WERI-Rb-1 (cell line): ENCODE data around the gene NDUFA13.

ENCODE experiments used
- DNase-seq: peaks from one replicate; pipeline ENCODE4 v3.0.0-alpha.2; 2020
- H3K27ac ChIP-seq: fragments of 250-450 bp; sonication (Bioruptor Pico); 2 replicates; pipeline ENCODE4 v1.5.1; 2020; ENCODE audit warnings: mild to moderate bottlenecking, moderate library complexity
- H3K27me3 ChIP-seq: fragments of 250-450 bp; sonication (Bioruptor Pico); 2 replicates; pipeline ENCODE4 v1.5.1; 2021; ENCODE audit warnings: mild to moderate bottlenecking, low read depth, moderate library complexity; ENCODE audit not compliant: insufficient read depth, severe bottlenecking
- H3K36me3 ChIP-seq: fragments of 250-450 bp; sonication (Bioruptor Pico); 2 replicates; pipeline ENCODE4 v1.5.1; 2020; ENCODE audit warnings: mild to moderate bottlenecking, moderate library complexity
- H3K4me3 ChIP-seq: 2 replicates; pipeline ENCODE4 v1.5.1; 2011; ENCODE audit warnings: low read depth, mild to moderate bottlenecking, control low read depth, low read length
- H3K9me3 ChIP-seq: fragments of 250-450 bp; sonication (Bioruptor Pico); 2 replicates; pipeline ENCODE4 v1.5.1; 2021; ENCODE audit warnings: mild to moderate bottlenecking, moderate library complexity; ENCODE audit not compliant: severe bottlenecking
- TF ChIP-seq, protein P1 (sequence below): IDR thresholded peaks from 2 replicates; pipeline ENCODE4 v1.5.1; 2011; ENCODE audit warnings: low read depth, mild to moderate bottlenecking, control low read depth, inconsistent platforms, low read length

Gene NDUFA13

DNA sequence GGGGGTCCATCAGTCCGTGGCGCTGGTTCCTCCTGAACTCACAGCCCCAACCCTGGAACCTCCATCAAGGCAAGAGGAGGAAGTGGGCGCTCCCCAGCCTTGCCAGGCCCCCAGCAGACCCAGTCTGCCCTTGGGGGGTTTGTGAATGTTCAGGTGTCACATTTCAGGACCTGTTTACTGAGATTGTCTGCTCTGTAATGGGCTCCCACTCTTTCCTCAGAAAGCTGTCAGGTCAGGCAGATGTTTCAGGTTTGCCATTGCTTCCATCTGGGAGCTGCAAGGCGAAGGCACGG, 30.1 kb upstream of the NDUFA13 start:
- no peak for DNase-seq
- Histone ChIP-seq H3K4me3 (no peak overlapping the region), H3K27ac (no peak overlapping the region), H3K9me3 (no peaks in the 10 kb centered on the region), H3K27me3 (no peaks in the 10 kb centered on the region), H3K36me3 (peaks cover 12% of the 10 kb centered on the region)
- TF ChIP-seq, protein P1, sequence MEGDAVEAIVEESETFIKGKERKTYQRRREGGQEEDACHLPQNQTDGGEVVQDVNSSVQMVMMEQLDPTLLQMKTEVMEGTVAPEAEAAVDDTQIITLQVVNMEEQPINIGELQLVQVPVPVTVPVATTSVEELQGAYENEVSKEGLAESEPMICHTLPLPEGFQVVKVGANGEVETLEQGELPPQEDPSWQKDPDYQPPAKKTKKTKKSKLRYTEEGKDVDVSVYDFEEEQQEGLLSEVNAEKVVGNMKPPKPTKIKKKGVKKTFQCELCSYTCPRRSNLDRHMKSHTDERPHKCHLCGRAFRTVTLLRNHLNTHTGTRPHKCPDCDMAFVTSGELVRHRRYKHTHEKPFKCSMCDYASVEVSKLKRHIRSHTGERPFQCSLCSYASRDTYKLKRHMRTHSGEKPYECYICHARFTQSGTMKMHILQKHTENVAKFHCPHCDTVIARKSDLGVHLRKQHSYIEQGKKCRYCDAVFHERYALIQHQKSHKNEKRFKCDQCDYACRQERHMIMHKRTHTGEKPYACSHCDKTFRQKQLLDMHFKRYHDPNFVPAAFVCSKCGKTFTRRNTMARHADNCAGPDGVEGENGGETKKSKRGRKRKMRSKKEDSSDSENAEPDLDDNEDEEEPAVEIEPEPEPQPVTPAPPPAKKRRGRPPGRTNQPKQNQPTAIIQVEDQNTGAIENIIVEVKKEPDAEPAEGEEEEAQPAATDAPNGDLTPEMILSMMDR: no peak

DNA sequence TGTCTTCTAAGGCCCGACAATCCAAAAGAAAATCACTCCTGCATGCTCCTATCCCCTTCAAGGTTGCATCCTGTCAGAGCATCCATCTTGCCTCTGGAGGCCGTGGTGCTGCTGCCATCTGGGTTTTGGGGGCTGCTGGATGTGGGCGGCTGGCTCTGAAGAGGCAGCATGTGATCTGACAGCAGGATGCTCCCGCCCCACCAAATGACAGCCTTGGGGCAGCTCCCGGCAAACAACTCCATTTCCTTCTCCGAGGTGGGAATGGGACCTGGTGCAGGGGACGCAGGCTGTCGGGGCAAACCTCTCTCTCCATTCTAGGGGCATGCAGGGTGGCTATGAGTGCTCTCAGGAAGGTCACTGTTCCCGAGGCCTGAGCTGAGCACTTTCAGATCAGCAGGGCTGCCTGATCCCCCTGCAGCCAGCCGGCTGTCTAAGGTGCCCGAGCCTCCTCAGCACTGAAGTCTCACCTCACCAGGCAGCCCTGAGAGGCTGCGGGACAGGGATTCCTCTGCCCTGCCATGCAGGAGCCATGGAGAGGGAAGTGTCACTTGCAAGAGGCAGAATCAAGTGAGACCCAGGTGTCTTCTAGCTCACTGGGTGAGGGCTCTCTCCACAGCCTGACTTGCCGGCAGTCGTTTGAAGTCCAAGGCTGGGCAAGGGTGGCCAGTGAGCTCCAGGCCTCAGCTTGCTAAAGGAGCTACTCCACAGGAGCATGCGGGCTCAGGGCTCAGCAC, 29.5 kb upstream of the NDUFA13 start:
- no peak overlapping the region for H3K27ac ChIP-seq
- TF ChIP-seq, protein P1: no peak
- no peak overlapping the region for H3K4me3 ChIP-seq
- no peaks in the 10 kb centered on the region for H3K27me3 ChIP-seq
- DNase-seq: no peak
- no peaks in the 10 kb centered on the region for H3K9me3 ChIP-seq
- H3K36me3 ChIP-seq: peaks cover 9% of the 10 kb centered on the region

DNA sequence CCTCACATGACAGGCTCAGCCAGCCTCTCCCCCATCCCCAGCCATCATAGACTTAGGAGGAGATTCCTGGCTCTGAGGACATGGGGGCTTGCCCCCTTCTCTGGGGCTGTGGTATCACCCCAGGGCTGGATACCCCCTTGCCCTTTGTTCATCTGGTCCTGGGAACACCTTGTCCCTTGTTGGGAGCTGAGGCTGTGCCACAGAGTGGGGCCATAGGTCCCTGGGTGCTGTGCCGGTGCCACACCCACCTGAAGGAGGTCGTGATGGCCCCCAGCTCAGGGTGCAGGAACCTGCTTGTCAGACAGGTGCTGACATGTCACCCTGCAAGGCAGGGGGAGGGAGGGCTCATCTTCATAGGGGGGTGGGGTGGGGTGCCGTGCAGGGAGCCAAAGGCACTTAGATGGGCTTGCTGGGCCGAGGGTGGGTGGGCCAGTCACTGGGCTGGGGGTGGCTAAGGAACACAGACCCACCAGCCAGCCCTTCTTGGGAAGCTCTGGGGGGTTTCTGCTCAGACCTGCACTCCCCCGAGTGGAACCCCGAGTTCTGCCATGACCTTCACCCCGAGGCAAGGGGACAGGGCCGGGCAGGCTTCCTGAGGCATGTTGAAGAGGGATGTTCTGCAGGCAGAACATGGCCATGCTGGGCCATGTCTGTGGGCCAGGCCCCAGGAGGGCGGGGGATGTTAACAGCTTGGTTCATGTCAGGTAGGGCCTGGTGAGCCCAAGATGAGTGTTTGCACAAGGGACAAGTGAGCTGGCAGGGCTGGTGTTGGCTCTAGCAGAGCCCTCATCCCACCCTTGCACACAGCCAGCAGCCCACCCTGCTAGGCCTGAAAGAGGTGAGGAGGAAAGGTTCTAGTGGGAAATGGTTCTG, 28.7 kb upstream of the NDUFA13 start:
- Histone ChIP-seq H3K9me3 (no peaks in the 10 kb centered on the region), H3K27ac (no peak overlapping the region), H3K36me3 (peaks cover 15% of the 10 kb centered on the region), H3K27me3 (no peaks in the 10 kb centered on the region), H3K4me3 (no peak overlapping the region)
- DNase-seq: no peak
- TF ChIP-seq, protein P1: no peak

DNA sequence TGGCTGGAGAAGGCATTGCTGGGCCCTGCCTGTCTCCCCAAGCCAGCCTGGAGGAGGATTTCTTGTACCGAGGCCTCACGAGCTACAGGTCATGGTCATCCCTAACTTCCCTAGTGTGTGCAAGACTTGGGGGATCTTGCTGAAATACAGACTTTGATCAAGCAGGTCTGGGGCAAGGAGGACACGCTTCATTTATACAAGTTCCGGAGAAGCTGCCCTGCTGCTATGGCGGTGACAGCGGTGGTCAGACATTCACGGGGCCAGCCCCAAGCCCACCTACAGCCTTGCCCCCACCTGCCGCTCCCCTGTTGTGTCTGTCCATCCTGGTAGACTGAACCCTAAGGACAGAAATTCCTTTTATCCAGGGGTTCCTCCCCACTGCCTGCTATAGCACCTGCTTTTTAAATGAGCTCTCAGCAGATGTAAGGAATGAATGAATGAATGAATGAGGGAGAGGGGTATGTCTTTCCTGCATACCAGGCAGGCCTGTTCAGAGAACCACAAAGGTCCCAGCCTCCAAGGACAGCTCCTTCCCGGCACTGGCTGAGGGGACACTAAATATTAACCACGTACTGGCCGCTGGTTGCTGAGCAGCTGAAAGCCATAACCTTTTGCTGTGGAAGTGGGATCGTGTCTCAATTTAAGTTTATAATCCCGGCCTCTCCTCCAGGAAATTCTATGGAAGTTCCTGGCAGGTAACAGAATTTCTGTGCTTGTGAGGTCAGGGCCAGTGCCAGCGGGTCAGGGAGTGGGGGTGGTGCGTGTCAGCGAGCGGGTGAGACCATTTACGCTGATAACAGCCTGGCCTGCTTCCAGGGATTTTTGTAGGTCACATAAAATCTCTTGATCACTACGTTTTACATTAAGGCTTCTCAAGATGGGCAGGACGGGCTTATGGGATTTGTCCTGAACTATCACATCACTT, 27.8 kb upstream of the NDUFA13 start:
- Histone ChIP-seq H3K4me3 (no peak overlapping the region), H3K36me3 (peaks cover 20% of the 10 kb centered on the region), H3K27ac (no peak overlapping the region; the same call in 1 of the 2 replicates), H3K9me3 (no peaks in the 10 kb centered on the region), H3K27me3 (no peaks in the 10 kb centered on the region)
- TF ChIP-seq, protein P1: no peak
- no peak for DNase-seq

DNA sequence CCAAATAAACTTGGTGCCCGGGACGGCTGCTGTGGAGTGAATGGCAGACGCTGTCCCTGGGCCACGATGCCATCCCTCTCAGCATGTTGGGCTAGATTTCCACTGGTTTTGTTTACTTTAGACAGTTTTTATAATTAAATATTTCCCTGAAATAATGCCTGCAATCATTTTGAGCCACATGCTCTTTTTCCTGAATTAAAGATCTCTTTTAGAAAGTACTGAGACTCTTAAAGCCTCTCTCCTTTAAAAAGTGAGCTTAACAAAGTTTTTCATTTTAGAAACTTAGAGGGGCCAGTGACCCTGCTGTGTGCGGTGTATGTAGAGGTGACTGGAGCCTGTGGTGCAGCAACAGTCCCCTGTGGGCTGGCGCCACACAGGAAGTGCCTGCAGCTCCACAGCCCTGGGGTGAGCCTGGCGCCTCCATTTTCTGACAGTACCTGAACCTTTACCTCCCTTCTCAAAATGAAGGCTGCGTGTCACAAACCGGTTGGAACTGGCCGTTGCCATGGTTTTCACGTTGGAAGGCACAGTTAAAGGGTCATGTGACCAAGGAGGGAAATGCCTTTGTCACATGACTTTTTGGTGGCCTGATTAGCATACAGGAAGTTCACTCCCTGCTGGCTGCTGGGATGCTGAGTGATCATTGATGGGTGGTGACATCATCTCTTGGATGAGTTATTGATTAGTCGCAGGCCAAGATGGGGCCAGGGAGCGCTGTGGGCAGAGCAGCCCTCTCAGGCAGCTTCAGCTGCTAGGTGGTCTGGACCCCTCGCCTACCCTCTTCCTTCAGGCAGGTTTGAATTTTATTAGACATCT, 26.9 kb upstream of the NDUFA13 start:
- H3K27me3 ChIP-seq: no peaks in the 10 kb centered on the region
- TF ChIP-seq, protein P1: no peak
- H3K4me3 ChIP-seq: no peak overlapping the region
- peak; percentile 30 for DNase-seq
- H3K27ac ChIP-seq: peak overlapping the region; percentile 39; the same call in 1 of the 2 replicates
- peaks cover 25% of the 10 kb centered on the region for H3K36me3 ChIP-seq
- H3K9me3 ChIP-seq: no peaks in the 10 kb centered on the region
